AG09319 (cell line): Measurements from ENCODE around the gene UBE2D1.

Experiments used
- DNase-seq: peaks from one replicate; pipeline ENCODE4 v3.0.0-alpha.2; 2010; ENCODE audit warnings: low read depth; ENCODE audit errors: extremely low read depth
- TF ChIP-seq, protein P1 (sequence below): IDR thresholded peaks from 2 replicates; pipeline ENCODE4 v1.5.1; 2011; ENCODE audit warnings: low read depth, mild to moderate bottlenecking, inconsistent platforms, low read length, moderate library complexity

UBE2D1 gene

DNA sequence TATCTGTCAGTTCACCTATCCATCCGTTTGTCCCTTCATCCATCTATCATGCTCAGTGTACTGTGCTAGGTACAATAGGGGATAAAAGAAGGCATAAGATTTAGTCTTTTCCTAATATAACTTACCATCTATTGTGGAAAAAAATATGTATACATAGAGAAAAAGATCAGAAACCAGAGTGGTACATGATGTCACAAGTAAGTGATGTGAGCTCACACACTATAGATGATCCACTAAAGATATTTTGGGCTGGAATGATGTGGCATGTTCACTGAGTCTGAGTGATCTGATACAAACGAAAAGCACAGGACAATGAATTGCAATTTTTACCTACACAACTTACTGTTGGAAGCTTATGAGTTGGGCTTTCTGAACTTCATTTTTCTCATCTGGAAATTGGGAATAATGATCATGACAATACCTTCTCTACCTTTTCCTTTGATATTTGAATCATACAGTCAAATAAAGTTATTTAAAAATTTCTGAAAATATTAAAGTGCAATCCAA, 47.7 kb downstream of the UBE2D1 start:
- TF ChIP-seq, protein P1, sequence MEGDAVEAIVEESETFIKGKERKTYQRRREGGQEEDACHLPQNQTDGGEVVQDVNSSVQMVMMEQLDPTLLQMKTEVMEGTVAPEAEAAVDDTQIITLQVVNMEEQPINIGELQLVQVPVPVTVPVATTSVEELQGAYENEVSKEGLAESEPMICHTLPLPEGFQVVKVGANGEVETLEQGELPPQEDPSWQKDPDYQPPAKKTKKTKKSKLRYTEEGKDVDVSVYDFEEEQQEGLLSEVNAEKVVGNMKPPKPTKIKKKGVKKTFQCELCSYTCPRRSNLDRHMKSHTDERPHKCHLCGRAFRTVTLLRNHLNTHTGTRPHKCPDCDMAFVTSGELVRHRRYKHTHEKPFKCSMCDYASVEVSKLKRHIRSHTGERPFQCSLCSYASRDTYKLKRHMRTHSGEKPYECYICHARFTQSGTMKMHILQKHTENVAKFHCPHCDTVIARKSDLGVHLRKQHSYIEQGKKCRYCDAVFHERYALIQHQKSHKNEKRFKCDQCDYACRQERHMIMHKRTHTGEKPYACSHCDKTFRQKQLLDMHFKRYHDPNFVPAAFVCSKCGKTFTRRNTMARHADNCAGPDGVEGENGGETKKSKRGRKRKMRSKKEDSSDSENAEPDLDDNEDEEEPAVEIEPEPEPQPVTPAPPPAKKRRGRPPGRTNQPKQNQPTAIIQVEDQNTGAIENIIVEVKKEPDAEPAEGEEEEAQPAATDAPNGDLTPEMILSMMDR = no peak
- DNase-seq = no peak

DNA sequence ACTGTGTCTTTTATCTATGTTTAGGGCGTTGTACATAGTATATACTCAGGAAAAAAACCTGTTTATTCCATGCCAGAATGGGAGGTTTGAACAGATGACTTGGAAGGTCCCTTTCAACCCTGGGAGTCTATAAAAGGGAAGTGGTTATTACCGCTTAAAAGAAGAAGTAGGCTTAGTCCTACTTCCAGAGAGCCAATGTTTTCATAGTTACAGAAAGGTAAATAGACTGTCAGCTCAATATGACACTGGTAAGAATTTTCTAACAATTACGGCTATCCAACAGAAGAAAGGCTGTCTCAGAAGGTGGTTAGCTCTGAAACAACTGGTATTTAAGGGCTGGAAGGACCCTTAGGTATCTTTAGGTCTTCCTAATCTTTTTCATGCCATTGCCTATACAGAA, 49.3 kb downstream of the UBE2D1 start:
- no peak for DNase-seq
- TF ChIP-seq, protein P1 = no peak

DNA sequence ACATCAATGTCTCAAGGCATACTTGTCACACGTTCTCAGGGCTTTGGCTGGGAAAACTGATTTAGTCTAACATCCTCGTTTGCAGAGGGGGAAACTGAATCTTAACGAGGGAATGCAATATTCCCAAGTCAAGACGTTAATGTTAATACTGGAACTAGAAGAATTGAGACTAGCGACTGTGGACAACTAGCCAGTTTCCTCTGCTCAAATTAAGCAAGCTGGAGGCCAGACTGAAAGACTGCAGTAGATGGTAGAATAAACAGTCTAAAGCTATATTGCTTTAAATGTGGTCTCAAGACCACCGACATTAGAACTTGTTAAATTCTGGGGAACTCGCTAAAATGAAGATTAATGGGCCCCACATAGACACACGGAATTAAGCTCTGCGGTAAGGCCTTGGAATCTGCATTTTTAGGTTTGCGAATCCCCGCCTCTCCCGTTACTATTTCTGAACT, 49.8 kb downstream of the UBE2D1 start:
- no peak for DNase-seq
- TF ChIP-seq, protein P1 = no peak

DNA sequence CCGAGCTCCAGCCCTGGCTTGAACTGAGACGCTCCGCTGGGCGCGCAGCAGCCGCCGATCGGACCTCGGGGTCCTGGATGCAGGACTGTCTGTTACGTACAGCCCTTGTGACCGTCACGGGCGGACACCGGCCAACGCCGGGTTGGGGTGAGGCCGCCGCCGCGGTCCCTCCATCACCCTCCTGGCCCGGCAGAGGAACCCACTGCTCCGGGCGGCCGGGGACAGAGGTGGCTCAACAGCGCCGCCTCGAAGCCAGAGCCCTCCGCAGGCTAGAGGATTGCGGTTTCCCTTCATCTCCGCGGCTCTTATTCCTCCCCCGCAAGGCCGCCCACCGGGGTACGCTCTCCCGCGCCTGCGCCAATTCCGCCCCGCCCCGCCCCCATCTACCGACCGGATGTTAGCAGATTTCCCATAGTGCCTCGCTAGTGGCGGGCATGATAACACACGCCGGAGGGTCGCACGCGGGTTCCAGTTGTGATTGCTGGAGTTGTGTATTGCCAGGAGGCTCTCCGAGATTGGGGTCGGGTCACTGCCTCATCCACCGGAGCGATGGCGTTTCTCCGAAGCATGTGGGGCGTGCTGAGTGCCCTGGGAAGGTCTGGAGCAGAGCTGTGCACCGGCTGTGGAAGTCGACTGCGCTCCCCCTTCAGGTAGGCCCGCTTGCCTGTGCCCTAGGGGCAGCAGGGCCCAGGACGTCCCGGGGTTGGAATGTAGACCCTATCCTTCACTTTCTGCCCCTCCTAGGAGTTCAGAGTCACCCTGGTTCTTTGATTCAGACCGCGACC, 50.4 kb downstream of the UBE2D1 start, which contains the start of gene TFAM:
Gene TFAM (plus strand): TSS at position 412 of the 785 bp plus-strand sequence. CDS start 138 bp downstream, at position 550.
- TF ChIP-seq, protein P1 = peak; percentile 49
- peak; percentile 77 for DNase-seq

DNA sequence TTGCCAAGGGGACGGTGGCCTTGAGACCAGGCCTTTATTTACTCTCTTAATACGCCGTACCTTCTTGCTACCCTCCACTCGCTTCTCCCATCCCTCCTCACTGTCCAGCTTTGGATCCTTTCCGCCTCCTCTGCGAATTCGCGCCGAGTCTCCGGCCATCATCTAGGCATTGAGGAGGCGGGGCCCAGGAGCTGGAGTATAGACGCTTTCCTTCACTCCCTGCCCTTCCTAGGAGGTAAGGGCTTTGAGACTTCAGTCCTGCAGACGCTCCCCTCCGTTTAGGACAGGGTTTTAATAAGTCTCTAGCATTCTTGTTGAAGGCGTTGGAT, 50.9 kb downstream of the UBE2D1 start:
- no peak for DNase-seq
- TF ChIP-seq, protein P1 = no peak

DNA sequence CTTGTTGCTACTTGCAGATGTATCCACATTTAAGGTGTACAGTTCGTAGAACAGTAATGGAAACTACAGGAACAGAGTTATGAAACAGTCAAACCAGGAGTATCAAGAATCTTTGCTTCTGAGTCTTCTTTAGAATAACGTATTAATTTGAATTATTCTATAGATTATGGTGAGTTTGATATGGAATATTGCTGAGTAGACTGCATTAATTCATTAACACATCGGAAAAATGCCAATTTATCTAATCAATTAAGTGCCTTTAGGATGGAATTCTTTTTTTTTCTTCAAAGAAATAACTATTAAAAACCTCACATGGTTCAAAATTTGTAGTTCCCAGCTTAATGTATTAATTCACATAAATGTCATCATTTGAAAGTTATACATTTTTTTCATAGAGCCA, 54.2 kb downstream of the UBE2D1 start:
- TF ChIP-seq, protein P1 = no peak
- DNase-seq = no peak

DNA sequence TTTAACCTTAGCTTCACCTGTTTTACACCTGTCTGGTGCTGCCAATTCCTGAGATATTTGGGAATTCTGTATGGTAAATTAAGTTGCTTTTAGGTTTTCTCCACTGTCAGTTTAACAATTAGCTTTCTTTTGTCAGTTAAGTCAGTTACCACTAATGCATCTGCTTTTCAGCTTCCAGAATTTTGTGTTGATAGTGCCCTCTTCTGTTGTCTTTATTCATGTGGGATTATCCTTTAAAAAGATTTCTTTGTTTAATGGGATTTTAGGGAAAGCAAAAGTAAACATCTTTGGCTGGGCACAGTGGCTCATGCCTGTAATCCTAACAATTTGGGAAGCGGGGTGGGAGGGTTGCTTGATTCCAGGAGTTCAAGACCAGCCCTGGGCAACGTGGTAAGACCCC, 58.5 kb downstream of the UBE2D1 start:
- DNase-seq = no peak
- TF ChIP-seq, protein P1 = peak; percentile 1
